ENCODE data around the gene LRP1B. TPM values are rescaled to one million over a fixed set of nuclear protein-coding genes. Genes with fewer than 3 reads are reported as not detected.

LRP1B gene
- total RNA-seq, 1 donor from 2014 or later: 0.54 TPM

- Mint-ChIP-seq H3K4me1 (peaks cover 4% of the 10 kb centered on the region), H3K27me3 (ENCODE audit: low read depth) (no peaks in the 10 kb centered on the region), H3K9me3 (peaks cover 3% of the 10 kb centered on the region), H3K4me3 (no peak overlapping the region), H3K27ac (ENCODE audit: unreplicated experiment) (no peak overlapping the region), H3K36me3 (ENCODE audit: low read depth) (no peaks in the 10 kb centered on the region)
- no peak for DNase-seq (ENCODE audit: low read depth, low spot score)
- no peak for TF ChIP-seq CTCF (conservative IDR thresholded peaks at IDR 0.05)
Measured at GRCh38 chr2:141455211-141455826, 675.5 kb downstream of the LRP1B start.

- H3K27me3 Mint-ChIP-seq (ENCODE audit: low read depth): no peaks in the 10 kb centered on the region
- no peaks in the 10 kb centered on the region for H3K4me1 Mint-ChIP-seq
- no peak overlapping the region for H3K27ac Mint-ChIP-seq (ENCODE audit: unreplicated experiment)
- TF ChIP-seq CTCF (conservative IDR thresholded peaks at IDR 0.05): no peak
- no peak for DNase-seq (ENCODE audit: low read depth, low spot score)
- H3K4me3 Mint-ChIP-seq: no peak overlapping the region
- no peaks in the 10 kb centered on the region for H3K36me3 Mint-ChIP-seq (ENCODE audit: low read depth)
- peaks cover 7% of the 10 kb centered on the region for H3K9me3 Mint-ChIP-seq
Measured at GRCh38 chr2:141440072-141440635, 690.7 kb downstream of the LRP1B start.

- no peak overlapping the region for H3K27ac Mint-ChIP-seq (ENCODE audit: unreplicated experiment)
- no peaks in the 10 kb centered on the region for H3K27me3 Mint-ChIP-seq (ENCODE audit: low read depth)
- no peak for TF ChIP-seq CTCF (conservative IDR thresholded peaks at IDR 0.05)
Measured at GRCh38 chr2:141439524-141439923, 691.3 kb downstream of the LRP1B start.

GRCh38 chr2:141438536-141438935, 692.3 kb downstream of the LRP1B start:
- no peak for TF ChIP-seq CTCF (conservative IDR thresholded peaks at IDR 0.05)
- no peaks in the 10 kb centered on the region for H3K27me3 Mint-ChIP-seq (ENCODE audit: low read depth)
- peaks cover 7% of the 10 kb centered on the region for H3K9me3 Mint-ChIP-seq
- no peak for DNase-seq (ENCODE audit: low read depth, low spot score)
- H3K4me3 Mint-ChIP-seq: no peak overlapping the region
- H3K4me1 Mint-ChIP-seq: no peaks in the 10 kb centered on the region
- H3K36me3 Mint-ChIP-seq (ENCODE audit: low read depth): no peaks in the 10 kb centered on the region
- H3K27ac Mint-ChIP-seq (ENCODE audit: unreplicated experiment): no peak overlapping the region

More at GRCh38 chr2:141439524-141439923, 691.3 kb downstream of the LRP1B start:
- H3K36me3 Mint-ChIP-seq (ENCODE audit: low read depth): no peaks in the 10 kb centered on the region
- DNase-seq (ENCODE audit: low read depth, low spot score): no peak
- peaks cover 7% of the 10 kb centered on the region for H3K9me3 Mint-ChIP-seq
- H3K4me3 Mint-ChIP-seq: no peak overlapping the region
- no peaks in the 10 kb centered on the region for H3K4me1 Mint-ChIP-seq

GRCh38 chr2:141437521-141437920, 693.3 kb downstream of the LRP1B start:
- no peak for TF ChIP-seq CTCF (conservative IDR thresholded peaks at IDR 0.05)
- H3K9me3 Mint-ChIP-seq: peaks cover 7% of the 10 kb centered on the region

More at GRCh38 chr2:141437521-141437920, 693.3 kb downstream of the LRP1B start:
- Mint-ChIP-seq H3K36me3 (ENCODE audit: low read depth) (no peaks in the 10 kb centered on the region), H3K4me1 (no peaks in the 10 kb centered on the region), H3K27ac (ENCODE audit: unreplicated experiment) (no peak overlapping the region), H3K4me3 (no peak overlapping the region), H3K27me3 (ENCODE audit: low read depth) (no peaks in the 10 kb centered on the region)
- DNase-seq (ENCODE audit: low read depth, low spot score): no peak

All from neural crest cell (in vitro differentiated cells).